LNCAP (cell line): ENCODE measurements around the gene LRRC23.

Experiments
- TF ChIP-seq, protein P1 (sequence below): fragments of 450-650 bp; IDR thresholded peaks from 2 replicates; pipeline ENCODE4 v1.5.1; 2017; ENCODE audit warnings: mild to moderate bottlenecking

Gene LRRC23

DNA sequence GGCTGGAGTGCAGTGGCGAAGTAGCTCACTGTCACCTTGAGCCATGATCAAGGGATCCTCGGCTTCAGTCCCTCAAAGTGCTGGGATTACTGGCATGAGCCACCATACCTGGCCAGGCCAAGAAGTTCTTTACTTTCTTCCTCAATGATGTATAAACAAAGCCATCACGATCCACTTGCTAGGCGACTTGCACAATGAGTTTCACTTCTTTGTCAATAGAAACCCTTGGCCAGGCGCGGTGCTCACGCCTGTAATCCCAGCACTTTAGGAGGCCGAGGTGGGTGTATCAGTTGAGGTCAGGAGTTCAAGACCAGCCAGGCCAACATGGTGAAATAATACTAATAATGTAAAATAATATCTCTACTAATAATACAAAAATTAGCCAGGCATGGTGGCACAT, 17.2 kb upstream of the LRRC23 start:
- TF ChIP-seq, protein P1, sequence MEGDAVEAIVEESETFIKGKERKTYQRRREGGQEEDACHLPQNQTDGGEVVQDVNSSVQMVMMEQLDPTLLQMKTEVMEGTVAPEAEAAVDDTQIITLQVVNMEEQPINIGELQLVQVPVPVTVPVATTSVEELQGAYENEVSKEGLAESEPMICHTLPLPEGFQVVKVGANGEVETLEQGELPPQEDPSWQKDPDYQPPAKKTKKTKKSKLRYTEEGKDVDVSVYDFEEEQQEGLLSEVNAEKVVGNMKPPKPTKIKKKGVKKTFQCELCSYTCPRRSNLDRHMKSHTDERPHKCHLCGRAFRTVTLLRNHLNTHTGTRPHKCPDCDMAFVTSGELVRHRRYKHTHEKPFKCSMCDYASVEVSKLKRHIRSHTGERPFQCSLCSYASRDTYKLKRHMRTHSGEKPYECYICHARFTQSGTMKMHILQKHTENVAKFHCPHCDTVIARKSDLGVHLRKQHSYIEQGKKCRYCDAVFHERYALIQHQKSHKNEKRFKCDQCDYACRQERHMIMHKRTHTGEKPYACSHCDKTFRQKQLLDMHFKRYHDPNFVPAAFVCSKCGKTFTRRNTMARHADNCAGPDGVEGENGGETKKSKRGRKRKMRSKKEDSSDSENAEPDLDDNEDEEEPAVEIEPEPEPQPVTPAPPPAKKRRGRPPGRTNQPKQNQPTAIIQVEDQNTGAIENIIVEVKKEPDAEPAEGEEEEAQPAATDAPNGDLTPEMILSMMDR = no peak

DNA sequence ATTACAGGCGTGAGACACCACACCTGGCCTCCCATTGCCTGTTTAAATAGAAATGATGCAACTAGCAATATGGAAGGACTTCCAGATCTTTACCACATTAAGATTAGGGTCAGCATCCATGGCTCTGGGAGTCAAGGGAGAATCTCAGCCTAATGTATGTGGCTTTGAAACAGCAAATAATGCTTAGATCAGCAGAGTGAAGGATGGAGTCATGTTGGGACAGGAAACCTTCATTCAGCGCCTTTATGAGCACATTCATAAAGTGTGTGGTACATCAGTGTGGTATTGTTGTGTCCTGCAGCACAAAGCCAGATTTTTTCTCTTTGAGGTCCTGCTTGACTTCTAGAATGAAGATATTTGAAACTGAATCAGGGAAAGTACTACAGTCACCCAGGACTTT, 16.3 kb upstream of the LRRC23 start:
- TF ChIP-seq, protein P1 = no peak

DNA sequence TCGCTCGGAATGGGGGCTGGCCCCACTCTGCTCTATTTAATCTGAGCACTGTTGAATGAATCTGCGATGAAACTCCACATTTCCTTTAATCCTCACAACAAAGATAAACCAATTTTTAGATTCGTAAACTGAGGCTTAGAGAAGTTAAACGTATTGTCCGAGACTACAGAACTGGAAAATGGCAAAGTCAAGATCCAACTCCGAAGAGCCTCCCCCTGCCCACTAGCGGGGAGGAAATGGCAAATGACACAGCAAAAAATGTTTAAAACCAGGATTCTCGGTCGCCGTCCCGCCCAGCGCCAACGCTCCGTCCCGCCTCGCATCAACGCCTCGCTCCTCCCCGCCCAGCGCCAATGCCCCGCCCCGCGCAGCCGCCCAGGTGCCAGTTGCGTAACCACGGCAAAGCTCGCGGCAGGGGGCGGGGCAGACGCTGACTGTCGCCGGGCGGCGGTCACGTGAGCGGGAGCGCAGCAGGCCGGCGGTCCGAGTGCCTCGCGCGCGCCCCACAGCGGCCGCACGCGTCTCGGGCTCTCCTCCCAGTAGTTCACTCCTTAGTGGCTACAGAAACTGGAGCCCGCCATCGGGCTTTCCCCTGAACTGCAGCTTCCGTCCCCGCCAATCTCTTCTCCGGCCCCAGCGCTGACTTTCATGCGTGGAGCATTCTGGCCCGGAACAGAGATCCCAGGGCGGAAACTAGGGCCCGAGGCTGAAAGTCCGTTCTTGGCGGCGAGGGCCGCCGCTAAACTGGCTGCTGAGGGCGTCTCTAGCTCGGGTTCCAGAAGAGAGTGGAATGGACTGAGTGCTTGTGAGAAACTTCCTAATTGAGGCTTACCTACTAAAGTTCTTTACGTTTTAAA, 13.6 kb upstream of the LRRC23 start:
- TF ChIP-seq, protein P1 = peak; percentile 89

DNA sequence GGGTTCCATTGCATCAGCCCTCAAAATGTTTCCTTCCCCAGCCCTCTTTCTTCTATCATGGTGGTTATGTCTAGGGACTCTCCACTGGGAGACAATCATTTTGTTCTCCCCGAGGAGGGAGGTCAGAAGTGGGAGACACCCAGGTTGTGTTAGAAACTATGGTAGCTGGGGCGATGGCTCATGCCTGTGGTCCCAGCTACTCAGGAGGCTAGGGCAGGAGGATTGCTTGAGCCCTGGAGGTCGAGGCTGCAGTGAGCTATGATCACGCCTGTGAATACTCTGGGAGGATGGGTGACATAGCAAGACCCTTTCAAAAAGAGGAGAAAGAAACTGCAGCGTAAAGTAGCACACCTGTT, 13.0 kb upstream of the LRRC23 start:
- TF ChIP-seq, protein P1 = no peak

DNA sequence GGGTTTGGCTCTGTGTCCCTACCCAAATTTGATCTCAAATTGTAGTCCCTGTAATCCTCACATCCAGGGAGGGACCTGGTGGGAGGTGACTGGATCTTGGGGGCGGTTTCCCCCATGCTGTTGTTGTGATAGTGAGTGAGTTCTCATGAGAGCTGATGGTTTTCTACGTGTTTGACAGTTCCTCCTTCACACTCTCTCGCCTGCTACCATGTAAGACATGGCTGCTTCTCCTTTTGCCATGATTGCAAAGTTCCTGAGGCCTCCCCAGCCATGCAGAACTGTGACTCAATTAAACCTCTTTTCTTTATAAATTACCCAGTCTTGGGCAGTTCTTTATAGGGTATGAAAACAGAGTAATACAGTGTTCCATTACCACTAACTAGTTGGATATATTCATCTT, 10.3 kb upstream of the LRRC23 start:
- TF ChIP-seq, protein P1 = no peak

DNA sequence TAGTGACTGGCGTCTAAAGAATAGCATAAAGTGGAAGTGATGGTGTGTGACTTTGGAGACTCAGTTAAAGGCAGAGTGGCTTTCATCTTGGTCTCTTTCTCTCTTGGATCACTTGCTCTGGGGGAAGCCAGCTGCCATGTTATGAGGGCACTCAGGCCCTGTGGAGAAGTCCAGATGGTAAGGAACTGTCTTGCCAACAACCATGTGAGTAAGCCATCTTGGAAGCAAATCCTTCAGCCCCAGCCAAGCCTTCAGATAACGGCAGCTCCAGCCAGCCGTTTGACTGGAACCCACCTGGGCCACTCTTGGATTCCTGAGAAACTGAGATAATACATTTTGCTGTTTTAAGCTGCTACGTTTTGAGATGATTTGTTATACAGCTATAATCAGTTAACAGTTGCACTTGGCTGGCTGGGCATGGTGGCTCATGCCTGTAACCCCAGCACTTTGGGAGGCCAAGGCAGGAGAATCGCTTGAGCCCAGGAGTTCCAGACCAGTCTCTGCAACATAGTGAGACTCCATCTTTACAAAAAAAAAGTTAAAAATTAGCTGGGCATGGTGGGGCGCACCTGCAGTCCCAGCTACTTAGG, 7.7 kb upstream of the LRRC23 start:
- TF ChIP-seq, protein P1 = no peak

DNA sequence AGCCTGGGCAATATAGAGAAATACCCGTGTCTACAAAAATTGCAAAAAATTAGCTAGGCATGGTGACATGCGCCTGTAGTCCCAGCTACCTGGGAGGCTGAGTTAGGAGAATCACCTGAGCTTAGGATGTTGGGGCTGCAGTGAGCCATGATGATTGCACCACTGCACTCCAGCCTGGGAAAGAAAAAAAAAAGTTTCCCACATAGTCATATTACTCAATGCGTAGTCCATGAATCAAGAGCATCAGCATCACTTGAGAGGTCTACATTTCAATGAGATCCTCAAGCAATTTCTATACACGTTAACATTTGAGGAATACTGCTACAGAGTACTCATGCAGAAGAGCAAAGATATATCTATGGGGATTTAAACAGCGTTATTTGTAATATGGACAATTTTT, 5.2 kb upstream of the LRRC23 start:
- TF ChIP-seq, protein P1 = no peak
